DOHH2 (cell line): ENCODE measurements around the gene CREB5.

Experiments
- H3F3A ChIP-seq: fragments of 200-600 bp; sonication (generic), shearing (Covaris generic); 2 replicates; pipeline ENCODE4 v1.6.0; 2016; ENCODE audit warnings: antibody characterized with exemption, mild to moderate bottlenecking; ENCODE audit not compliant: control insufficient read depth, insufficient read depth
- H3K27ac ChIP-seq: fragments of 200-600 bp; sonication (generic); 2 replicates; pipeline ENCODE4 v1.5.1; 2014; ENCODE audit warnings: low read depth, mild to moderate bottlenecking, low read length, moderate library complexity
- H3K27me3 ChIP-seq: fragments of 200-600 bp; sonication (generic); 2 replicates; pipeline ENCODE4 v1.6.1; 2014; ENCODE audit warnings: mild to moderate bottlenecking, low read length, mixed read lengths; ENCODE audit not compliant: control insufficient read depth
- H3K36me3 ChIP-seq: fragments of 200-600 bp; sonication (generic); 2 replicates; pipeline ENCODE4 v1.6.1; 2014; ENCODE audit warnings: mild to moderate bottlenecking, low read length, moderate library complexity, mixed read lengths; ENCODE audit not compliant: control insufficient read depth
- H3K4me1 ChIP-seq: fragments of 200-600 bp; sonication (generic); 2 replicates; pipeline ENCODE4 v1.6.1; 2014; ENCODE audit warnings: mild to moderate bottlenecking, low read length, mixed read lengths; ENCODE audit not compliant: control insufficient read depth
- H3K4me2 ChIP-seq: fragments of 200-600 bp; sonication (generic); 2 replicates; pipeline ENCODE4 v1.6.0; 2014; ENCODE audit warnings: mild to moderate bottlenecking, low read length, moderate library complexity
- H3K4me3 ChIP-seq: fragments of 200-600 bp; sonication (generic); 2 replicates; pipeline ENCODE4 v1.5.1; 2014; ENCODE audit warnings: mild to moderate bottlenecking, low read length, mixed read lengths
- H3K79me2 ChIP-seq: fragments of 200-600 bp; sonication (generic); 2 replicates; pipeline ENCODE4 v1.6.1; 2014; ENCODE audit warnings: mild to moderate bottlenecking, low read length, mixed read lengths; ENCODE audit not compliant: control insufficient read depth
- H3K9me2 ChIP-seq: fragments of 200-600 bp; sonication (generic); replicated peaks from 2 replicates; pipeline ENCODE4 v1.6.1; 2014; ENCODE audit warnings: mild to moderate bottlenecking, low read length, mixed read lengths; ENCODE audit not compliant: control insufficient read depth
- H3K9me3 ChIP-seq: fragments of 200-600 bp; sonication (generic); 2 replicates; pipeline ENCODE4 v1.6.1; 2014; ENCODE audit warnings: antibody characterized with exemption, low read length, mixed read lengths; ENCODE audit not compliant: control insufficient read depth, insufficient read depth
- H4K20me1 ChIP-seq: fragments of 200-600 bp; sonication (generic); 2 replicates; pipeline ENCODE4 v1.6.0; 2014; ENCODE audit warnings: low read depth, mild to moderate bottlenecking, antibody characterized with exemption, low read length, moderate library complexity; ENCODE audit not compliant: control insufficient read depth, insufficient read depth
- CTCF ChIP-seq: fragments of 200-600 bp; sonication (generic); IDR thresholded peaks from one replicate; pipeline ENCODE4 v1.5.1; 2014; ENCODE audit warnings: antibody characterized with exemption, mild to moderate bottlenecking, low read depth, low read length; ENCODE audit not compliant: poor library complexity, severe bottlenecking
- EZH2phosphoT487 ChIP-seq: fragments of 200-600 bp; sonication (generic); IDR thresholded peaks from 2 replicates; pipeline ENCODE4 v1.6.1; 2017; ENCODE audit warnings: borderline replicate concordance, mild to moderate bottlenecking, antibody characterized with exemption, low read length, moderate library complexity, mixed read lengths

Gene CREB5

GRCh38 chr7:28573651-28574301 is 161.5 kb downstream of the CREB5 start:
- Histone ChIP-seq H3K27me3 (no peaks in the 10 kb centered on the region), H3K9me3 (no peaks in the 10 kb centered on the region), H3K4me1 (peaks cover 93% of the 10 kb centered on the region), H3F3A (peaks cover 24% of the 10 kb centered on the region), H3K79me2 (peaks cover 57% of the 10 kb centered on the region), H4K20me1 (no peaks in the 10 kb centered on the region), H3K9me2 (no peaks in the 10 kb centered on the region), H3K27ac (peak overlapping the region; percentile 90), H3K36me3 (peaks cover 12% of the 10 kb centered on the region), H3K4me2 (peak overlapping the region; percentile 88), H3K4me3 (peak overlapping the region; percentile 76)
- TF ChIP-seq EZH2phosphoT487 (no peak), CTCF (no peak)

- Histone ChIP-seq H3K36me3 (peaks cover 19% of the 10 kb centered on the region), H3K4me1 (peaks cover 87% of the 10 kb centered on the region), H3K9me3 (no peaks in the 10 kb centered on the region), H4K20me1 (no peaks in the 10 kb centered on the region), H3K4me3 (peak overlapping the region; percentile 37), H3K27me3 (no peaks in the 10 kb centered on the region), H3F3A (peaks cover 24% of the 10 kb centered on the region), H3K4me2 (peak overlapping the region; percentile 88), H3K79me2 (peaks cover 63% of the 10 kb centered on the region), H3K27ac (no peak overlapping the region), H3K9me2 (no peaks in the 10 kb centered on the region)
- no peak for TF ChIP-seq CTCF
- no peak for TF ChIP-seq EZH2phosphoT487
These were observed 162.9 kb downstream of the CREB5 start for GRCh38 chr7:28575241-28575643.

GRCh38 chr7:28576656-28577055 is 164.3 kb downstream of the CREB5 start:
- no peak overlapping the region for H3K27ac ChIP-seq
- no peaks in the 10 kb centered on the region for H3K9me2 ChIP-seq
- peaks cover 19% of the 10 kb centered on the region for H3K36me3 ChIP-seq
- H3K27me3 ChIP-seq, result no peaks in the 10 kb centered on the region
- no peaks in the 10 kb centered on the region for H3K9me3 ChIP-seq
- peak overlapping the region; percentile 88; the same call in 1 of the 2 replicates for H3K4me2 ChIP-seq
- H3K4me1 ChIP-seq, result peaks cover 82% of the 10 kb centered on the region
- peaks cover 51% of the 10 kb centered on the region for H3K79me2 ChIP-seq
- H4K20me1 ChIP-seq, result no peaks in the 10 kb centered on the region
- H3K4me3 ChIP-seq, result peak overlapping the region; percentile 37; the same call in 1 of the 2 replicates
- no peak for TF ChIP-seq EZH2phosphoT487
- no peak for TF ChIP-seq CTCF
- peaks cover 20% of the 10 kb centered on the region for H3F3A ChIP-seq
